Natural killer cell (primary cell): ENCODE data around the gene PRR5L. TPM values are rescaled to one million over a fixed set of nuclear protein-coding genes. Genes with fewer than 3 reads are reported as not detected.

Source experiments
- ATAC-seq, 3 donors: fragments of 150-1000 bp in 2 of 3; fragments of 200-7000 bp in 1 of 3; cut with Tn5 transposase; 1 replicate in 1 of 3; 2 replicates in 2 of 3; pipeline ENCODE4 v1.10.0; 2021; ENCODE audit warnings: mild to moderate bottlenecking in 2 of 3, moderate library complexity in 2 of 3
- DNase-seq, 2 donors: peaks; one replicate each; pipeline versions ENCODE4 v3.0.0 to v3.0.0-alpha.2; 2013 to 2021; ENCODE audit warnings: mixed read lengths in 1 of 2
- H3K27ac ChIP-seq: one replicate; pipeline ENCODE4 v1.5.1; 2013; ENCODE audit warnings: mild to moderate bottlenecking, low read length
- H3K27me3 ChIP-seq: one replicate; pipeline ENCODE4 v1.6.1; 2013; ENCODE audit warnings: low read length; ENCODE audit not compliant: control insufficient read depth, insufficient read depth
- H3K36me3 ChIP-seq: one replicate; pipeline ENCODE4 v1.6.1; 2013; ENCODE audit warnings: low read length; ENCODE audit not compliant: control insufficient read depth, insufficient read depth
- H3K4me1 ChIP-seq: one replicate; pipeline ENCODE4 v1.6.1; 2013; ENCODE audit warnings: low read length; ENCODE audit not compliant: control insufficient read depth, insufficient read depth
- H3K4me3 ChIP-seq: one replicate; pipeline ENCODE4 v1.5.1; 2013; ENCODE audit warnings: low read length
- H3K9me3 ChIP-seq: one replicate; pipeline ENCODE4 v1.6.1; 2013; ENCODE audit warnings: low read length; ENCODE audit not compliant: control insufficient read depth, insufficient read depth
- H3K27ac Mint-ChIP-seq, 2 donors: one replicate each; pipeline ENCODE4 v1.8.0; 2022; ENCODE audit warnings: mild to moderate bottlenecking in 2 of 2, mixed read lengths in 2 of 2, moderate library complexity in 1 of 2
- H3K27me3 Mint-ChIP-seq, 2 donors: one replicate each; pipeline ENCODE4 v1.8.0; 2022; ENCODE audit warnings: low read depth in 2 of 2, mixed read lengths in 2 of 2
- H3K36me3 Mint-ChIP-seq: one replicate; pipeline ENCODE4 v1.8.0; 2022; ENCODE audit warnings: mixed read lengths
- H3K4me1 Mint-ChIP-seq, 2 donors: one replicate each; pipeline ENCODE4 v1.8.0; 2022; ENCODE audit warnings: mixed read lengths in 2 of 2
- H3K4me3 Mint-ChIP-seq: one replicate; pipeline ENCODE4 v1.8.0; 2022; ENCODE audit warnings: mild to moderate bottlenecking, moderate library complexity, mixed read lengths
- H3K9me3 Mint-ChIP-seq, 2 donors: one replicate each; pipeline ENCODE4 v1.8.0; 2022; ENCODE audit warnings: mixed read lengths in 2 of 2
- CTCF ChIP-seq: fragments of 200-600 bp; IDR thresholded peaks from one replicate; pipeline ENCODE4 v1.8.0; 2022; ENCODE audit warnings: antibody characterized with exemption
- WGBS: methylation state at CpG from one replicate; pipeline ENCODE4 v1.1.7; 2013; ENCODE audit warnings: missing lambda C conversion rate; ENCODE audit not compliant: insufficient coverage; 5-methylcytosine and 5-hydroxymethylcytosine counted together
- intact Hi-C: fragments of 100-400 bp; cut with micrococcal nuclease; formaldehyde crosslinking; loops from one replicate; pipeline ENCODE4 v1.14.2; 2022
- total RNA-seq, 4 donors: library from RNA; stranded (reverse); fragments of 120-200 nt in 1 of 4; gene quantifications; one replicate each; pipeline versions ENCODE4 v1.2.3 to v1.2.4, GENCODE V29; 2013 to 2022

The PRR5L gene
- total RNA-seq, 3 donors from 2014 or later (not counting 1 experiment from before 2014, with no cell fraction given), result 128 to 367 (median 303) TPM

GRCh38 chr11:36251823-36252222, 44.3 kb upstream of the PRR5L start:
- Mint-ChIP-seq H3K36me3 (no peaks in the 10 kb centered on the region), H3K27ac (no peak overlapping the region), H3K27me3 (peaks cover 30 to 48% of the 10 kb centered on the region in 2 donors), H3K9me3 (peaks cover 0 to 2% of the 10 kb centered on the region in 2 donors), H3K4me1 (no peaks in the 10 kb centered on the region), H3K4me3 (no peak overlapping the region)
- no peak for ATAC-seq
- H3K36me3 ChIP-seq, result no peaks in the 10 kb centered on the region
- no peaks in the 10 kb centered on the region for H3K27me3 ChIP-seq
- intact Hi-C loops, result loop anchor here (10.0 kb wide), 1 partner anchor 57 kb away; no protein-coding TSS in a partner anchor
- no peaks in the 10 kb centered on the region for H3K4me1 ChIP-seq
- TF ChIP-seq CTCF, result no peak
- DNase-seq, result no peak
- WGBS, result 61% methylated on average over 2 of the region's 2 CpGs
- no peak overlapping the region for H3K4me3 ChIP-seq
- no peak overlapping the region for H3K27ac ChIP-seq
- no peaks in the 10 kb centered on the region for H3K9me3 ChIP-seq

- H3K27me3 ChIP-seq, result no peaks in the 10 kb centered on the region
- H3K27ac ChIP-seq, result no peak overlapping the region
- no peak for TF ChIP-seq CTCF
- no peaks in the 10 kb centered on the region for H3K4me1 ChIP-seq
- H3K4me3 ChIP-seq, result no peak overlapping the region
- Mint-ChIP-seq H3K27me3 (peaks cover 26 to 44% of the 10 kb centered on the region in 2 donors), H3K36me3 (no peaks in the 10 kb centered on the region), H3K4me3 (no peak overlapping the region), H3K27ac (no peak overlapping the region), H3K4me1 (no peaks in the 10 kb centered on the region), H3K9me3 (peaks cover 0 to 2% of the 10 kb centered on the region in 2 donors)
- no peak for ATAC-seq
- no peaks in the 10 kb centered on the region for H3K9me3 ChIP-seq
- H3K36me3 ChIP-seq, result no peaks in the 10 kb centered on the region
- no peak for DNase-seq
- intact Hi-C loops, result loop anchor here (10.0 kb wide), 1 partner anchor 58 kb away; no protein-coding TSS in a partner anchor
- WGBS, result 83% methylated on average over 5 of the region's 5 CpGs
These were observed 42.9 kb upstream of the PRR5L start for GRCh38 chr11:36253238-36253637.

GRCh38 chr11:36254713-36255112, 41.4 kb upstream of the PRR5L start:
- TF ChIP-seq CTCF, result no peak
- no peaks in the 10 kb centered on the region for H3K36me3 Mint-ChIP-seq
- intact Hi-C loops, result loop anchor here (10.0 kb wide), 1 partner anchor 60 kb away; no protein-coding TSS in a partner anchor

GRCh38 chr11:36257351-36257750, 38.7 kb upstream of the PRR5L start:
- peaks cover 21 to 40% of the 10 kb centered on the region in 2 donors for H3K27me3 Mint-ChIP-seq
- Histone ChIP-seq H3K9me3 (no peaks in the 10 kb centered on the region), H3K27me3 (peaks cover 2% of the 10 kb centered on the region), H3K36me3 (no peaks in the 10 kb centered on the region), H3K4me1 (no peaks in the 10 kb centered on the region), H3K4me3 (no peak overlapping the region), H3K27ac (no peak overlapping the region)
- no peaks in the 10 kb centered on the region for H3K4me1 Mint-ChIP-seq
- no peak for ATAC-seq
- no peak for DNase-seq
- no peak overlapping the region for H3K27ac Mint-ChIP-seq
- no peak overlapping the region for H3K4me3 Mint-ChIP-seq
- H3K9me3 Mint-ChIP-seq, result no peaks in the 10 kb centered on the region
- 69% methylated on average over 5 of the region's 5 CpGs for WGBS
- no peak for TF ChIP-seq CTCF
- no peaks in the 10 kb centered on the region for H3K36me3 Mint-ChIP-seq
- intact Hi-C loops, result loop anchor here (10.0 kb wide), 1 partner anchor 63 kb away; no protein-coding TSS in a partner anchor

More at GRCh38 chr11:36254713-36255112, 41.4 kb upstream of the PRR5L start:
- no peaks in the 10 kb centered on the region for H3K27me3 ChIP-seq
- H3K4me3 ChIP-seq, result no peak overlapping the region
- Mint-ChIP-seq H3K4me3 (no peak overlapping the region), H3K27ac (no peak overlapping the region), H3K27me3 (peaks cover 24 to 42% of the 10 kb centered on the region in 2 donors), H3K4me1 (no peaks in the 10 kb centered on the region), H3K9me3 (peaks cover 0 to 2% of the 10 kb centered on the region in 2 donors)
- DNase-seq, result no peak
- ATAC-seq, result no peak
- H3K36me3 ChIP-seq, result no peaks in the 10 kb centered on the region
- no peaks in the 10 kb centered on the region for H3K9me3 ChIP-seq
- no peaks in the 10 kb centered on the region for H3K4me1 ChIP-seq
- H3K27ac ChIP-seq, result no peak overlapping the region
- 75% methylated on average over 1 of the region's 1 CpG for WGBS
